K562 (cell line): ENCODE data around the gene FKBP15. TPM values are rescaled to one million over a fixed set of nuclear protein-coding genes. Genes with fewer than 3 reads are reported as not detected.

Experiments used
- CTCF ChIP-seq, 3 experiments: IDR thresholded peaks in 2 of 3; conservative IDR thresholded peaks in 1 of 3; 2 replicates each; pipeline ENCODE4 v1.5.1; 2011 to 2012; ENCODE audit warnings: low read length in 3 of 3, mild to moderate bottlenecking in 3 of 3, control low read depth in 2 of 3, improper control_type of control experiment in 1 of 3, inconsistent platforms in 1 of 3, low read depth in 1 of 3, mixed read lengths in 1 of 3, moderate library complexity in 1 of 3; ENCODE audit not compliant: insufficient read depth in 2 of 3
- ID3 ChIP-seq, 2 experiments: fragments of 250-450 bp in 1 of 2; fragments of 450-650 bp in 1 of 2; sonication (Bioruptor Pico) in 1 of 2; IDR thresholded peaks; 2 replicates each; pipeline versions ENCODE4 v1.6.1 to v1.8.0; 2016 to 2021; ENCODE audit warnings: mild to moderate bottlenecking in 2 of 2, moderate library complexity in 2 of 2, missing compliant biosample characterization in 1 of 2, missing genetic modification characterization in 1 of 2
- KAT7 ChIP-seq: sonication (generic); formaldehyde crosslinking; IDR thresholded peaks from 2 replicates; pipeline ENCODE4 v1.8.0; 2022; ENCODE audit warnings: missing genetic modification reagents, mild to moderate bottlenecking, borderline replicate concordance
- MBD2 ChIP-seq: sonication (generic); IDR thresholded peaks from 2 replicates; pipeline ENCODE4 v1.6.1; 2016; ENCODE audit warnings: low read depth, borderline replicate concordance
- MXI1 ChIP-seq: IDR thresholded peaks from 2 replicates; pipeline ENCODE4 v1.6.1; 2011; ENCODE audit warnings: low read depth, mild to moderate bottlenecking, improper control_type of control experiment, low read length
- NCOA6 ChIP-seq: fragments of 450-650 bp; IDR thresholded peaks from 2 replicates; pipeline ENCODE4 v1.6.1; 2017; ENCODE audit warnings: mild to moderate bottlenecking
- NFE2L1 ChIP-seq: fragments of 450-650 bp; IDR thresholded peaks from 2 replicates; pipeline ENCODE4 v1.6.1; 2016; ENCODE audit warnings: missing genetic modification characterization, low read depth, mild to moderate bottlenecking, missing compliant biosample characterization, moderate library complexity, borderline replicate concordance
- NFIC ChIP-seq: fragments of 450-650 bp; IDR thresholded peaks from 2 replicates; pipeline ENCODE4 v1.6.1; 2017; ENCODE audit warnings: mild to moderate bottlenecking, inconsistent platforms
- PCBP1 ChIP-seq: fragments of 200-400 bp; formaldehyde crosslinking; IDR thresholded peaks from 2 replicates; pipeline ENCODE4 v1.6.1; 2018; ENCODE audit warnings: mild to moderate bottlenecking, low read depth, low read length; ENCODE audit not compliant: poor library complexity, severe bottlenecking
- POLR3A ChIP-seq: IDR thresholded peaks from 2 replicates; pipeline ENCODE4 v1.6.1; 2011; ENCODE audit warnings: borderline replicate concordance, mild to moderate bottlenecking, moderate library complexity; ENCODE audit not compliant: insufficient read length, insufficient read depth; ENCODE audit errors: extremely low read depth
- PREB ChIP-seq: sonication (generic); formaldehyde crosslinking; IDR thresholded peaks from 2 replicates; pipeline ENCODE4 v1.8.1; 2023; ENCODE audit warnings: mild to moderate bottlenecking, missing genetic modification reagents
- RBM39 ChIP-seq: fragments of 200-400 bp; formaldehyde crosslinking; optimal IDR thresholded peaks from 2 replicates; pipeline ENCODE3; 2018; ENCODE audit warnings: low read depth, low read length
- SAFB2 ChIP-seq: fragments of 200-400 bp; formaldehyde crosslinking; IDR thresholded peaks from 2 replicates; pipeline ENCODE4 v1.6.1; 2018; ENCODE audit warnings: borderline replicate concordance, low read length, low read depth, moderate library complexity; ENCODE audit not compliant: severe bottlenecking
- SMARCE1 ChIP-seq: fragments of 450-650 bp; IDR thresholded peaks from 2 replicates; pipeline ENCODE4 v1.7.1; 2016; ENCODE audit warnings: mild to moderate bottlenecking
- SRF ChIP-seq, 2 experiments: fragments of 250-450, 450-650 bp in 1 of 2; sonication (Bioruptor Pico) in 1 of 2; sonication (generic) in 1 of 2; formaldehyde crosslinking; IDR thresholded peaks; 2 replicates each; pipeline versions ENCODE4 v1.5.0 to v1.5.1; 2020 to 2022; ENCODE audit warnings: mild to moderate bottlenecking in 1 of 2, missing genetic modification reagents in 1 of 2
- USF2 ChIP-seq: sonication (generic); formaldehyde crosslinking; IDR thresholded peaks from 2 replicates; pipeline ENCODE4 v1.5.0; 2020; ENCODE audit warnings: missing genetic modification reagents
- VEZF1 ChIP-seq: fragments of 200-800 bp; sonication (Bioruptor generic); IDR thresholded peaks from 2 replicates; pipeline ENCODE4 v1.6.1; 2017; ENCODE audit warnings: missing genetic modification characterization, missing compliant biosample characterization
- ZKSCAN1 ChIP-seq: fragments of 150-350 bp; IDR thresholded peaks from 2 replicates; pipeline ENCODE4 v1.6.1; 2016; ENCODE audit warnings: low read depth, low read length
- ZNF175 ChIP-seq: fragments of 200-800 bp; sonication (Bioruptor generic); IDR thresholded peaks from 2 replicates; pipeline ENCODE4 v1.6.1; 2016; ENCODE audit warnings: low read depth, mild to moderate bottlenecking, missing genetic modification characterization, missing compliant biosample characterization
- ZNF76 ChIP-seq: fragments of 250-450 bp; sonication (Bioruptor Pico); IDR thresholded peaks from 2 replicates; pipeline ENCODE4 v1.4.0; 2020; ENCODE audit warnings: mild to moderate bottlenecking, moderate library complexity, borderline replicate concordance
- polyA plus RNA-seq, 8 experiments: library from polyadenylated mRNA; depleted of rRNA in 4 of 8; stranded (reverse) in 5 of 8; unstranded in 3 of 8; fragments of >200 nt; fragmentation: Nextera tagmentation in 2 of 8; fragmentation: Illumina TruSeq in 1 of 8; extraction: Ambion mirVana in 2 of 8; extraction: Trizol in 1 of 8; gene quantifications; 2 replicates each; pipeline versions ENCODE4 v1.2.1 to v1.2.3, GENCODE V29; 2011 to 2014; ENCODE audit warnings: inconsistent platforms in 1 of 8, missing spikeins in 1 of 8
- total RNA-seq, 7 experiments: library from RNA; depleted of rRNA in 6 of 7; stranded (reverse); fragments of >200 nt in 6 of 7; fragmentation: Illumina TruSeq in 2 of 7; extraction: Trizol in 2 of 7; gene quantifications; 2 replicates each; pipeline versions ENCODE4 v1.2.1 to v1.2.3, GENCODE V29; 2011 to 2021; ENCODE audit warnings: low replicate concordance in 1 of 7

The FKBP15 gene
- total and polyA plus RNA-seq, 9 of the 15 experiments (the other 6 are each of a cell fraction or from before 2014, with no cell fraction given) = 8.7 to 38.0 (median 18.9) TPM

- no peak for TF ChIP-seq ID3 (CRISPR knock-in tag; IDR thresholded peaks at IDR 0.05)
- TF ChIP-seq ID3 (tag; IDR thresholded peaks at IDR 0.05) = peak; percentile 74; the same call in 1 of the 2 replicates
- TF ChIP-seq PREB = no peak
- no peak for TF ChIP-seq KAT7 (CRISPR knock-in tag)
- no peak for TF ChIP-seq ZNF175 (CRISPR knock-in tag)
- TF ChIP-seq RBM39 = no peak
- no peak for TF ChIP-seq SRF (CRISPR knock-in tag; IDR thresholded peaks at IDR 0.05)
- 0 out of 2 replicates have a peak, but pooled peaks have one; percentile 60 for TF ChIP-seq MBD2
- TF ChIP-seq ZNF76 (CRISPR knock-in tag) = no peak
- TF ChIP-seq USF2 (CRISPR knock-in tag) = peak; percentile 95
- TF ChIP-seq POLR3A = no peak
- TF ChIP-seq NFIC = peak; percentile 42; the same call in 1 of the 2 replicates
- TF ChIP-seq CTCF (IDR thresholded peaks at IDR 0.05 in 2 of 3, conservative IDR thresholded peaks at IDR 0.05 in 1 of 3; ENCODE audit: insufficient read depth in 2 of 3, low read depth in 1 of 3, low read length in 3 of 3) = peak; percentile 59 to 66 (median 64)
- no peak for TF ChIP-seq SAFB2
- no peak for TF ChIP-seq NFE2L1 (tag)
- TF ChIP-seq MXI1 = no peak
- TF ChIP-seq NCOA6 = no peak
- 0 out of 2 replicates have a peak, but pooled peaks have one; percentile 27 for TF ChIP-seq ZKSCAN1
- no peak for TF ChIP-seq SMARCE1
- TF ChIP-seq PCBP1 = no peak
- TF ChIP-seq VEZF1 (CRISPR knock-in tag) = peak; percentile 27
Observed at GRCh38 chr9:113150670-113151611, 70.1 kb downstream of the FKBP15 start, which contains the start of gene SLC31A2 (continued).
